Epithelial cell of esophagus (primary cell): ENCODE results near the gene SAP130.

Experiments used
- DNase-seq: peaks from one replicate; pipeline ENCODE4 v3.0.0; 2010; ENCODE audit warnings: low read depth
- H3K4me3 ChIP-seq: 2 replicates; pipeline ENCODE4 v1.5.1; 2011; ENCODE audit warnings: mild to moderate bottlenecking, low read length, control low read depth
- TF ChIP-seq, protein P1 (sequence below): IDR thresholded peaks from 2 replicates; pipeline ENCODE4 v1.5.1; 2011; ENCODE audit warnings: low read depth, mild to moderate bottlenecking, low read length, control low read depth, inconsistent platforms; ENCODE audit not compliant: insufficient read depth; ENCODE audit errors: missing control alignments

SAP130 gene

DNA sequence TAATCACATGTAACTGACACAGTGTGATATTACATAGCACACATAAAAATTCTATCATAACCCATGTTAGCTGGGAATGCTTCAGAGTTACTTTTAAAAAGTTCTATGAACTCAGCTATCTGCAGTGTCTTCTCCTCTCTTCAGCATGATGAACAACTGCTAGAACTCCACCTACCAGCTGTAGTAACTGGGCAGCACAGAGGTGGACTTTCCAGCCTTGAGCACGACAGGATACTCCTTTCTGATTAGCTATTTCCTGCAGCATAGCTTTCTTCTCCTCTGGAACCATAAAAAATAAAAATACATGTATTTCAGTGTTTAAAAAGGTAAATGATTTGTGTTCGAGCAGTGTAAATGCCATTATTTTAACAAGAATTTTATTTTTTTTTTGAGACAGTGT, 82.6 kb downstream of the SAP130 start:
- TF ChIP-seq, protein P1, sequence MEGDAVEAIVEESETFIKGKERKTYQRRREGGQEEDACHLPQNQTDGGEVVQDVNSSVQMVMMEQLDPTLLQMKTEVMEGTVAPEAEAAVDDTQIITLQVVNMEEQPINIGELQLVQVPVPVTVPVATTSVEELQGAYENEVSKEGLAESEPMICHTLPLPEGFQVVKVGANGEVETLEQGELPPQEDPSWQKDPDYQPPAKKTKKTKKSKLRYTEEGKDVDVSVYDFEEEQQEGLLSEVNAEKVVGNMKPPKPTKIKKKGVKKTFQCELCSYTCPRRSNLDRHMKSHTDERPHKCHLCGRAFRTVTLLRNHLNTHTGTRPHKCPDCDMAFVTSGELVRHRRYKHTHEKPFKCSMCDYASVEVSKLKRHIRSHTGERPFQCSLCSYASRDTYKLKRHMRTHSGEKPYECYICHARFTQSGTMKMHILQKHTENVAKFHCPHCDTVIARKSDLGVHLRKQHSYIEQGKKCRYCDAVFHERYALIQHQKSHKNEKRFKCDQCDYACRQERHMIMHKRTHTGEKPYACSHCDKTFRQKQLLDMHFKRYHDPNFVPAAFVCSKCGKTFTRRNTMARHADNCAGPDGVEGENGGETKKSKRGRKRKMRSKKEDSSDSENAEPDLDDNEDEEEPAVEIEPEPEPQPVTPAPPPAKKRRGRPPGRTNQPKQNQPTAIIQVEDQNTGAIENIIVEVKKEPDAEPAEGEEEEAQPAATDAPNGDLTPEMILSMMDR, result no peak

DNA sequence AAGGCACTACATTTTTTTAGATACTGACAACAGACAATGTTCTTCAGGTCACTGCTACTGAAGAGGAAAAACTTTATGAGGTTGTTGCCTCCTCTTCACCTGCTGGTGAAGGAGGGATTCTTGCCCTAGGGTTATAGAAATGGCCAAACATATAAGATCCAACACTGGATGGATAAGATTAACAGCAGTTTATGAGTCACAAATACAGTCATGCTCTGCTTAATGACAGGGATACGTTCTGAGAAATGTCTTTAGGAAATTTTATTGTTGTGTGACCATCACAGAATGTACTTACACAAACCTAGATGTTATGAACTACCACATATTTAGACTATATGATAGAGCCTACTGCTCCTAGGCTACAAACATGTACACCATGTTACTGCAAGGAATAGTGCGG, 84.7 kb downstream of the SAP130 start:
- TF ChIP-seq, protein P1, result no peak
- no peak overlapping the region for H3K4me3 ChIP-seq
- DNase-seq, result peak; percentile 13

More for the DNA sequence above, 82.6 kb downstream of the SAP130 start:
- no peak overlapping the region for H3K4me3 ChIP-seq
- no peak for DNase-seq

DNA sequence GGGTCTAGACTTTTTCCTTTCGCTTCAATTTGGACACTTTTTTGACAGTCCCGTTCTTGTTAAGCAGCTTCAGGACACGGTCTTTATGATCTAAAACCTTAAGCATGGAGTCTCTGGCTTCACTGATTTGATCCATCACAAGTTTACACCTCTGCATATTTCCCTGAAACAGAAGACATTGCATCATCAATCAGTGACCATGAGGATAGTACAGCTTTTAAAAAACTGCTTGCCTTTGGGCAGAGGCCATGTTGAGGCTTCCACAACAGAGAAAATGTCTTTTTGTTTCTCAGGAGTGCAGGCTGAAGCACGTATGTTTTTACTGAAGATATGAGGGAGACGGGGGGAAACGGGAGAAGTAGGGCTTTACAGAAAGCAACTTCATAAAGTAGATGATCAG, 85.9 kb downstream of the SAP130 start:
- TF ChIP-seq, protein P1, result no peak
- no peak for DNase-seq
- H3K4me3 ChIP-seq, result no peak overlapping the region

DNA sequence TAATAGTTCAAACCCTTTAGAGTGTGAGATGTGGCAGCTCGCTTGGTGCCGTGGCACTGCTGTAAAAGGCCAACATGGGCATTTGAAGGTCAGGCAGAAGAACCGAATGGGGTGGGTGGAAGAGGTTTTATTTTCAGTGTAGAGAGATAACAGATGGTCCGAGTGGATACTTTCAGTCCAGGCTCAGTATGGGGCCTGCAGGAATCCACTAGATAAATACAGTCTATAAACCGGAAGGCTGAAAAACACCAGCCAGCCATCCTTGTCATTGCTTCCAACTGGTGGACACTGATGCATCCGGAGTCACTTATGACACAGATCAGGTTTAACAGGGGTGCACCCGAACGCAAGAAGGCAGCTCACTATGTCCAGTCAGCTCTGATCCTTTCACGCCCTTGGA, 86.4 kb downstream of the SAP130 start:
- H3K4me3 ChIP-seq, result no peak overlapping the region
- DNase-seq, result no peak
- TF ChIP-seq, protein P1, result no peak

DNA sequence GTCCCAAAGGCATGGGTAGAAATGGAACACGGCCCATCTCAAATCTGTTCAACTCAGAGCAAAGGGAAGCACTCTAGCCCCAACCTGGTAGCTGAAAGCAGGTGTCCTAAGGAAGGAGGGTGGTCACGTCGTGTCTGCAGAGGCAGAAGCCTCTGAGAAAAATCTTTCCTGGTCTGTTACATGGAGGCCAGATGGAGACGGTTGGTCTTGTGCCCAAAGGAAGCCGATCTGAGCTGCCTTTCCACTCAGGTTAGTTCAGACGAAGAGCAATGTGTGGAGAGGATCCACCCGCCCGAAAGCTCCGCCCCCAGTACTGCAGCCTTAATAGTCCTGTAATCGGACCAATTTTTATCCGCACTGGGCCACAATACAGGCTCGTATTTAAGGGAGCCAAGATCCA, 87.2 kb downstream of the SAP130 start:
- TF ChIP-seq, protein P1, result no peak
- H3K4me3 ChIP-seq, result no peak overlapping the region
- DNase-seq, result no peak

DNA sequence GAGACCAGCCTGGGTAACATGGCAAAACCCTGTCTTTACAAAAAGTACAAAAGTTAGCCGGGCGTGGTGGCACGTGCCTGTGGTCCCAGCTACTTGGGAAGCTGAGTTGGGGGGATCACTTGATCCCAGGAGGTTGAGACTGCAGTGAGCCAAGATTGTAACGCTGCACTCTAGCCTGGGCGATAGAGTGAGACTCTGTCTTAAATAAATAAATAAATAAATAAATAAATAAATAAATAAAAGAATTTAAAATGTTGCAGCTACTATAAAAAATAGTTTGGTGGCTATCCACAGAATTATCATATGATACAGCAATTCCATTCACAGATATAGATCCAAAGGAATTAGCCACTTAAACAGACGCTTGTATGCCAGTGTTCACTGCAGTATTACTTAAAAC, 92.5 kb downstream of the SAP130 start:
- TF ChIP-seq, protein P1, result no peak
- no peak overlapping the region for H3K4me3 ChIP-seq
- DNase-seq, result no peak

DNA sequence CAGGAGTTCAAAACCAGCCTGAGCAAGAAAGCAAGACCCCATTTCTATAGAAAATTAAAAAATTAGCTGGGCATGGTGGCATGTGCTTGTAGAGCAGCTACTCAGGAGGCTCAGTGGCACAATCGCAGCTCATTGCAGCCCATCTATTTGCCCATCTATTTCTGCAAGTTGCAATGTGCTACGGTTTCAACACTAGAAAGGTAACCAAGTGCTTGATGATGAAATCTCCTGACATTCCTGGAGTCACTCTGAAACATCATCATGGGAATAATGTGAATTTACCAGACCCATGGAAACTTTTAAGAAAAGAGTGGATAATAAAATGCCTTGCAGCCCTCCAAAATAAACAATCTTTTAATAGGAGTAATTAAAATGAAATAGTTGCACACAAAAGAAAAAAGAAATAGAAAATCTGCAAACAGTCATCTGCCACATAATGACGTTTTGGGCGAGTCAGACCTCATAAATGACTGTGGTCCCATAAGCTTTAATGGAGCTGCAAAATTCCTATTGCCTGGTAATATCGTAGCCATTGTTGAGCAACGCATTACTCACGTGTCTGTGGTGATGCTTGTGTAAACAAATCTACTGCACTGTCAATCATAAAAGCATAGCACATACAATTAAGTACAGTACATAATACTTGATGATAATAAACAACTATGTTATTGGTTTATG, 95.5 kb downstream of the SAP130 start:
- DNase-seq, result peak; percentile 85
- TF ChIP-seq, protein P1, result no peak

More for the DNA sequence above, 95.5 kb downstream of the SAP130 start:
- H3K4me3 ChIP-seq, result no peak overlapping the region
